Prostate gland (tissue), 2 donors: Measurements from ENCODE around the gene SLU7. TPM values are rescaled to one million over a fixed set of nuclear protein-coding genes. Genes with fewer than 3 reads are reported as not detected.

ENCODE experiments used
- DNase-seq: peaks from one replicate; pipeline ENCODE4 v3.0.0-alpha.2; 2019; ENCODE audit warnings: low spot score
- H3K27ac ChIP-seq, 2 donors: fragments of 200-600 bp; sonication (generic); 2 replicates each; pipeline ENCODE4 v1.5.1; 2017 to 2019
- H3K27me3 ChIP-seq: fragments of 200-600 bp; sonication (generic); replicated peaks from 2 replicates; pipeline ENCODE4 v1.5.1; 2019; ENCODE audit not compliant: insufficient read depth
- H3K36me3 ChIP-seq, 2 donors: fragments of 200-600 bp; sonication (generic); 1 replicate in 1 of 2; 2 replicates in 1 of 2; pipeline versions ENCODE4 v1.5.1 to v1.8.1; 2017 to 2019
- H3K4me1 ChIP-seq: fragments of 200-600 bp; sonication (generic); replicated peaks from 2 replicates; pipeline ENCODE4 v1.5.1; 2019
- H3K4me3 ChIP-seq, 2 donors: fragments of 200-600 bp; sonication (generic); 2 replicates each; pipeline ENCODE4 v1.5.1; 2017 to 2019
- H3K9me3 ChIP-seq: fragments of 200-600 bp; sonication (generic); 2 replicates; pipeline ENCODE4 v1.5.1; 2017
- CTCF ChIP-seq, 4 experiments: fragments of 200-600 bp in 2 of 4; fragments of 450-650 bp in 2 of 4; sonication (generic) in 2 of 4; IDR thresholded peaks; 1 replicate in 3 of 4; 2 replicates in 1 of 4; pipeline ENCODE4 v1.5.1; 2016 to 2019; ENCODE audit warnings: antibody characterized with exemption in 4 of 4, mild to moderate bottlenecking in 2 of 4, moderate library complexity in 2 of 4
- POLR2A ChIP-seq: fragments of 450-650 bp; IDR thresholded peaks from one replicate; pipeline ENCODE4 v1.6.1; 2016; ENCODE audit warnings: antibody characterized with exemption, mild to moderate bottlenecking
- POLR2AphosphoS5 ChIP-seq: sonication (generic); formaldehyde crosslinking; IDR thresholded peaks from one replicate; pipeline ENCODE4 v1.6.1; 2017; ENCODE audit warnings: antibody characterized with exemption
- WGBS: methylation state at CpG from one replicate; pipeline ENCODE4 v1.1.5; 2018; 5-methylcytosine and 5-hydroxymethylcytosine counted together
- intact Hi-C: fragments of 100-400 bp; cut with DNase I; formaldehyde crosslinking; loops from one replicate; pipeline ENCODE4 v1.14.2; 2022
- total RNA-seq, 2 donors: library from RNA; depleted of rRNA; stranded (reverse); fragments of >200 nt; gene quantifications; one replicate each; pipeline ENCODE4 v1.1.0, GENCODE V29; 2016

The SLU7 gene
- total RNA-seq, 2 donors from 2014 or later = 67.4 to 88.0 TPM

- TF ChIP-seq CTCF (IDR thresholded peaks at IDR 0.05) (no peak), POLR2A (no peak), POLR2AphosphoS5 (no peak)
Observed at GRCh38 chr5:160354666-160355065, 64.2 kb downstream of the SLU7 start.

GRCh38 chr5:160353379-160353778 is 65.5 kb downstream of the SLU7 start:
- no peaks in the 10 kb centered on the region for H3K27me3 ChIP-seq
- H3K4me3 ChIP-seq = no peak overlapping the region
- no peak overlapping the region for H3K27ac ChIP-seq
- no peak for TF ChIP-seq POLR2A
- 74% methylated on average over 7 of the region's 8 CpGs for WGBS
- intact Hi-C loops = no loop called here
- H3K9me3 ChIP-seq = no peaks in the 10 kb centered on the region
- H3K4me1 ChIP-seq = no peaks in the 10 kb centered on the region
- DNase-seq = no peak
- no peaks in the 10 kb centered on the region for H3K36me3 ChIP-seq

More at GRCh38 chr5:160354666-160355065, 64.2 kb downstream of the SLU7 start:
- Histone ChIP-seq H3K36me3 (no peaks in the 10 kb centered on the region), H3K4me1 (no peaks in the 10 kb centered on the region), H3K9me3 (no peaks in the 10 kb centered on the region), H3K27ac (no peak overlapping the region), H3K4me3 (no peak overlapping the region), H3K27me3 (no peaks in the 10 kb centered on the region)
- intact Hi-C loops = no loop called here
- no peak for DNase-seq
- 94% methylated on average over 14 of the region's 14 CpGs for WGBS

- intact Hi-C loops = no loop called here
- WGBS = 85% methylated on average over 4 of the region's 4 CpGs
Observed at GRCh38 chr5:160352308-160352707, 66.6 kb downstream of the SLU7 start.

More at GRCh38 chr5:160352308-160352707, 66.6 kb downstream of the SLU7 start:
- Histone ChIP-seq H3K4me1 (no peaks in the 10 kb centered on the region), H3K27ac (no peak overlapping the region), H3K4me3 (no peak overlapping the region), H3K27me3 (no peaks in the 10 kb centered on the region), H3K36me3 (no peaks in the 10 kb centered on the region), H3K9me3 (no peaks in the 10 kb centered on the region)
- no peak for TF ChIP-seq POLR2AphosphoS5
- TF ChIP-seq POLR2A = no peak
- no peak for TF ChIP-seq CTCF (IDR thresholded peaks at IDR 0.05)
- no peak for DNase-seq

Other genes with a start within 250 kb of the SLU7 start
- 1 to 10 TPM in 1 of 2 donors, not detected in 1; 2.8 TPM for gene FABP6, start 189.6 kb downstream of the SLU7 start, total RNA-seq
- 10 to 100 TPM in 1 of 2 donors, 1 to 10 TPM in 1; 4.1 to 26.7 TPM for gene CCNJL, start 106.5 kb downstream of the SLU7 start, total RNA-seq
- gene C1QTNF2, start 48.5 kb downstream of the SLU7 start, total RNA-seq = 1 to 10 TPM in 1 of 2 donors, not detected in 1; 8.4 TPM
- 1 to 10 TPM; 6.3 to 8.6 TPM for gene FAM200C, start 19.0 kb downstream of the SLU7 start, total RNA-seq
- 10 to 100 TPM in 1 of 2 donors, 1 to 10 TPM in 1; 4.3 to 44.9 TPM for gene PTTG1, start 2.8 kb upstream of the SLU7 start, total RNA-seq